Osteocyte (in vitro differentiated cells): Measurements from ENCODE around the gene ANKUB1. TPM values are rescaled to one million over a fixed set of nuclear protein-coding genes. Genes with fewer than 3 reads are reported as not detected.

Source experiments
- DNase-seq: peaks from one replicate; pipeline ENCODE4 v3.0.0; 2021; ENCODE audit warnings: mixed read lengths; ENCODE audit not compliant: unreplicated experiment; ENCODE audit errors: extremely low spot score
- H3K27ac Mint-ChIP-seq: one replicate; pipeline ENCODE4 v1.8.0; 2021; ENCODE audit warnings: mild to moderate bottlenecking, mixed read lengths; ENCODE audit not compliant: unreplicated experiment
- H3K27me3 Mint-ChIP-seq: one replicate; pipeline ENCODE4 v1.8.0; 2021; ENCODE audit warnings: mixed read lengths; ENCODE audit not compliant: unreplicated experiment
- H3K36me3 Mint-ChIP-seq: one replicate; pipeline ENCODE4 v1.8.0; 2021; ENCODE audit warnings: mixed read lengths; ENCODE audit not compliant: unreplicated experiment
- H3K4me1 Mint-ChIP-seq: one replicate; pipeline ENCODE4 v1.8.0; 2021; ENCODE audit warnings: mixed read lengths; ENCODE audit not compliant: unreplicated experiment
- H3K4me3 Mint-ChIP-seq: one replicate; pipeline ENCODE4 v1.8.0; 2021; ENCODE audit warnings: mild to moderate bottlenecking, moderate library complexity, mixed read lengths; ENCODE audit not compliant: unreplicated experiment
- H3K9me3 Mint-ChIP-seq: one replicate; pipeline ENCODE4 v1.8.0; 2021; ENCODE audit warnings: mixed read lengths; ENCODE audit not compliant: unreplicated experiment
- total RNA-seq: library from RNA; stranded (reverse); gene quantifications from 2 replicates; pipeline ENCODE4 v1.2.1, GENCODE V29; 2021
- TF ChIP-seq, protein P1 (sequence below): fragments of 200-600 bp; sonication (generic); IDR thresholded peaks from 2 replicates; pipeline ENCODE4 v1.5.0; 2021; ENCODE audit warnings: antibody characterized with exemption, mild to moderate bottlenecking, moderate library complexity

The ANKUB1 gene
- total RNA-seq, 1 donor from 2014 or later = not detected

DNA sequence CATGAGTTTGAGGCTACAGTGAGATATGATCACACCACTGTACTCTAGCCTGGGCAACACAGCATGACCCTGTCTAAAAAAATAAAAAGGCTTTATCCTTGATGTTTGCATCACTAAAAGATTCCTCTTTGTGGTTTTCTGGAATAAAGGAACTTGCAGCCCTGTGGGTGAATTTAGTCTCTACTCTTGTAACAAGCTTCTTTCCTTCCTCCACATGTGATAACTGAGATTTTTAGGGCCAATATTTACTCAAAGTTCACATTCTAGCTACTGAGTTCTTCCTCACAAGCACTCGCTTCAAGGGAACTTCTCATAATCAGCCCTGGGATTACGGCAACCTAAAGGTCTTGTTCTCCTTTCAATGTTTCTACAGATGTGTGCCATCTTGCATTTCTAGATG lies 64.7 kb downstream of the ANKUB1 start:
- Mint-ChIP-seq H3K27ac (no peak overlapping the region), H3K4me1 (no peaks in the 10 kb centered on the region), H3K27me3 (no peaks in the 10 kb centered on the region), H3K9me3 (peaks cover 1% of the 10 kb centered on the region), H3K4me3 (no peak overlapping the region), H3K36me3 (peaks cover 1% of the 10 kb centered on the region)
- no peak for DNase-seq
- TF ChIP-seq, protein P1, sequence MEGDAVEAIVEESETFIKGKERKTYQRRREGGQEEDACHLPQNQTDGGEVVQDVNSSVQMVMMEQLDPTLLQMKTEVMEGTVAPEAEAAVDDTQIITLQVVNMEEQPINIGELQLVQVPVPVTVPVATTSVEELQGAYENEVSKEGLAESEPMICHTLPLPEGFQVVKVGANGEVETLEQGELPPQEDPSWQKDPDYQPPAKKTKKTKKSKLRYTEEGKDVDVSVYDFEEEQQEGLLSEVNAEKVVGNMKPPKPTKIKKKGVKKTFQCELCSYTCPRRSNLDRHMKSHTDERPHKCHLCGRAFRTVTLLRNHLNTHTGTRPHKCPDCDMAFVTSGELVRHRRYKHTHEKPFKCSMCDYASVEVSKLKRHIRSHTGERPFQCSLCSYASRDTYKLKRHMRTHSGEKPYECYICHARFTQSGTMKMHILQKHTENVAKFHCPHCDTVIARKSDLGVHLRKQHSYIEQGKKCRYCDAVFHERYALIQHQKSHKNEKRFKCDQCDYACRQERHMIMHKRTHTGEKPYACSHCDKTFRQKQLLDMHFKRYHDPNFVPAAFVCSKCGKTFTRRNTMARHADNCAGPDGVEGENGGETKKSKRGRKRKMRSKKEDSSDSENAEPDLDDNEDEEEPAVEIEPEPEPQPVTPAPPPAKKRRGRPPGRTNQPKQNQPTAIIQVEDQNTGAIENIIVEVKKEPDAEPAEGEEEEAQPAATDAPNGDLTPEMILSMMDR = no peak

DNA sequence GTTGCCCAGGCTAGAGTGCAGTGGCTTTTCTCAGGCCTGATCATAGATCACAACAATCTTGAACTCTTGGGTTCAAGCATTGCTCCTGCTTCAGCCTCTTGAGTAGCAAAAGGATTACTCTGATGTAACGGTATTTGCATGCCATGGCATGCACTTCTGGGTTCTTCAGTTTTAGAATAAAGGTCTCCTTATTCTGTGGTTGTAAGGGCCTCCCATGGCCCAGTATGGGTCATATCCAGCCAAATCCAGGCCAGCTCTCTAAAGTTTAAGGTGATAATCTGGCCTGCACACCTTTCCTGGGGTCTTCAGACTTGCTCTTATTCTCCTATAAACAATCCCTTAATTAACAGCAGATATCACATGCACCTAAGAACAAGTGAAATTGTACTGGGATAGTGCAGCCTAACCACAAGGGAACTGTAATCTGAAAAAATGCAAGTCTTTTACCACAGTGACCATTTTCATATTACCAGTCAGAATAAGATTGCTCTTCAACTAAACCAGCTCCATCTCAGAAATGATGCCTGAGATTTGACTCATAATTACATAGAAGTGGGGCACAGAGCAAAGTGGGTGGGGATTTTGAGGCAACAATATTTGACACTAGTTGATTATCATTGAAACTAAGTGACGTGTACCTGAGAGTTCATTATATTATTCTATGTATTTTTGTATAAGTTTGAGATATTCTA lies 65.5 kb downstream of the ANKUB1 start:
- peaks cover 8% of the 10 kb centered on the region for H3K9me3 Mint-ChIP-seq
- H3K4me1 Mint-ChIP-seq = no peaks in the 10 kb centered on the region
- peaks cover 3% of the 10 kb centered on the region for H3K36me3 Mint-ChIP-seq
- H3K4me3 Mint-ChIP-seq = no peak overlapping the region
- no peak overlapping the region for H3K27ac Mint-ChIP-seq
- TF ChIP-seq, protein P1 = no peak
- no peak for DNase-seq
- H3K27me3 Mint-ChIP-seq = no peaks in the 10 kb centered on the region

DNA sequence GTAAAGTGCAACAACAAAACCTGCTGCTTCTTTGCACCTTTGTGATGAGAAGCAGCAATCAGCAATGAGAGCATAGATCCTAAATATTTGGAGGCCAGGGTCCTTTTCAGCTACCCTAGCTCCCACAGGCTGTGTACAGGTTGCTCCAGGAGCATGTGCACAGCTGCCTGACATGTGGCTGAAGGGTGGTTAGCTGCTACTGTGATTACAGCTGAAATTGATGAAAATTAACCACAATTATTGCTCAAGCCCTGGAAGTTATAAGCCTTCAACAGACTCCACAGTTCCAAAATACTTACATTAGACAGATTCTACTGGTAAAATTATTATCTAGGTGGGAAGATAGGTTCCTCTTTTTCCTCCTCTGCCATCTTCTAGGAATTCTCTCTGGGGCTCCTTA lies 68.6 kb downstream of the ANKUB1 start:
- no peak overlapping the region for H3K4me3 Mint-ChIP-seq
- no peak overlapping the region for H3K27ac Mint-ChIP-seq
- H3K4me1 Mint-ChIP-seq = no peaks in the 10 kb centered on the region

DNA sequence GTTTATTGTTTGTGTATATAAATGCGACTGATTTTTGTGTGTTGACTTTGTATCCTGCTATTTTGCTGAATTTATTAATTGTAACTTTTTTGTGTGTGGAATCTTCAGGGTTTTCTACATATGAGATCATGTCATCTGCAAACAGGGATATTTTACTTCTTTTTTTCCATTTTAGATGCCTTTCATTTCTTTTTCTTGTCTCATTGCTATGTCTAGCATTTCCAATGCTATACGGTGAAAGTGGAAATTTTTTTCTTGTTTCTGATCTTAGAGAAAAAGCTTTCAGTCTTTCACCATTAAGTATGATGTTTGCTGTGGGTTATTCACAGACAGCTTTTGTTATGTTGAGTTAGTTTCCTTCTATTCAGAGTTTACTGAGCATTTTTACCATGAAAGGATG lies 71.4 kb downstream of the ANKUB1 start:
- Mint-ChIP-seq H3K9me3 (peaks cover 19% of the 10 kb centered on the region), H3K36me3 (peaks cover 9% of the 10 kb centered on the region), H3K4me3 (no peak overlapping the region), H3K27me3 (no peaks in the 10 kb centered on the region), H3K27ac (no peak overlapping the region), H3K4me1 (no peaks in the 10 kb centered on the region)
- no peak for DNase-seq
- TF ChIP-seq, protein P1 = no peak

More for the DNA sequence above, 68.6 kb downstream of the ANKUB1 start:
- H3K36me3 Mint-ChIP-seq = peaks cover 9% of the 10 kb centered on the region
- DNase-seq = no peak
- H3K9me3 Mint-ChIP-seq = peaks cover 19% of the 10 kb centered on the region
- TF ChIP-seq, protein P1 = no peak
- no peaks in the 10 kb centered on the region for H3K27me3 Mint-ChIP-seq

DNA sequence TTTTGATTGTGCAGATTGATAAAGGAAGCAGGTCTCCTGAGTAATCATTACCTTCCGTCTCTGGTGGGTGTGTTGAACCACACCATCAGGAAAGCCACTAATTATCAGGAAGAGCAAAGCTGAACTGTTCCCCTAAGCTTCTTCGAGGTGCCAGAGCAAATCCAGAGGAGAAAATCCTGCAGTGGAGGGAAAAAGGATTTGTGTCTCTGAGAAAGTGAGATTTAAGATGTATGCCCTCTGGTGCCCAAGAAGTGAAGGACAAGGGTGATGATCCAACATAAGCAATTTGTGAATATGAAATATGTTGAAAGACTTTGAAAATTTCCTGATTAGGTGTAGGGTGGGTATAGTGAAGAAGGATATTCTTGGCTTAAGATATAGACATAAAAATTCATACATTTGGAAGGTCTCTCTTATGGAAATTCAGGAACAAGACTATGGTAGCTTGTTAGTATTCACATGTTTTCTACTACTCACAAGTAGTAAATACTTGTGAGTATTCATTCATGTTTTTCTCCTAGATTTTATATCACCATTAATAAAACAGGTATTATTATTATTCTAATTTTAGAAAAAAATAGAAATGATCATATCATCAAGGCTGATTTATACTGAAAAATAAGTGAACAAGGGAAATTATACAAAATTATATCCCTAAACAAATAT lies 74.8 kb downstream of the ANKUB1 start:
- TF ChIP-seq, protein P1 = peak; percentile 84
- Mint-ChIP-seq H3K4me3 (no peak overlapping the region), H3K27me3 (no peaks in the 10 kb centered on the region), H3K27ac (no peak overlapping the region), H3K4me1 (no peaks in the 10 kb centered on the region), H3K9me3 (peaks cover 17% of the 10 kb centered on the region), H3K36me3 (peaks cover 7% of the 10 kb centered on the region)
- no peak for DNase-seq
